ENCODE data around the gene FAXDC2. TPM values are rescaled to one million over a fixed set of nuclear protein-coding genes. Genes with fewer than 3 reads are reported as not detected.

FAXDC2 gene
- total RNA-seq, 1 donor from 2014 or later: 13.2 TPM

GRCh38 chr5:154801083-154801482, 49.3 kb downstream of the FAXDC2 start:
- no peak for DNase-seq (ENCODE audit: low spot score)

- DNase-seq (ENCODE audit: low spot score): no peak
Measured at GRCh38 chr5:154800582-154800981, 49.8 kb downstream of the FAXDC2 start.

GRCh38 chr5:154797762-154798161, 52.6 kb downstream of the FAXDC2 start:
- DNase-seq (ENCODE audit: low spot score): no peak

GRCh38 chr5:154795235-154795596, 55.2 kb downstream of the FAXDC2 start:
- no peak for DNase-seq (ENCODE audit: low spot score)

- DNase-seq (ENCODE audit: low spot score): no peak
Measured at GRCh38 chr5:154794525-154795234, 55.7 kb downstream of the FAXDC2 start.

DNA sequence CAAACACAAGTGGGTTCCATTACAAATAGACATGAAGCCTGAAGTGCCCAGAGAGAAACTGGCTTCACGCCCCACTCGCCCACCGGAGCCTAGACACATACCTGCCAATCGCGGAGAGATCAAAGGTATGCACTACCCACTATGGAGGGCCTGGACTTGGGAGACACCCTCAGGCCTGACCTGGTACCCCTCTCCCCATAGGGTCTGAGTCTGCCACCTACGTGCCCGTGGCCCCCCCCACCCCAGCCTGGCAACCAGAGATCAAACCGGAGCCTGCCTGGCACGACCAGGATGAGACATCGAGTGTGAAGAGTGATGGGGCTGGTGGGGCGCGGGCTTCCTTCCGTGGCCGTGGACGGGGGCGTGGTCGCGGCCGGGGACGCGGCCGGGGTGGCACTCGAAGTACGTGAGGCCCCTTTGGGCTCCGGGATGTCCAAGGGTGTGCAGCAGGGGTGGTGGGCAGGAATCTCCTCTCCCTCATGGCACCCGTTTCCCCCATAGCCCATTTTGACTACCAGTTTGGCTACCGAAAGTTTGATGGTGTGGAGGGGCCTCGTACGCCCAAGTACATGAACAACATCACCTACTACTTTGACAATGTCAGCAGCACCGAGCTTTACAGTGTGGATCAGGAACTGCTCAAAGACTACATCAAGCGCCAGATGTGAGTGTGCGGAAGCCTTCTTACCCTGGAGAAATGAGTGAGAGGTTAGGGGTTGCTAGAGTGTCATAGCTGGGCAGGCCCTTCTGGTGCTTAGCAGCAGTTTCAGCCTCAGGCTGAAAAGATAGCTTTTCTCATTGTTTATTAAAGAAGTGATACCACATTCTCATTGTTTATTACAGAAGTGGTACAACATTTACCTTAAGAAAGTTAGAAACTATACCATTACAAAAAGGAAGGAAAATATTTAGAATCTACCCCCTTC, 56.5 kb downstream of the FAXDC2 start:
- no peak for DNase-seq (ENCODE audit: low spot score)

DNA sequence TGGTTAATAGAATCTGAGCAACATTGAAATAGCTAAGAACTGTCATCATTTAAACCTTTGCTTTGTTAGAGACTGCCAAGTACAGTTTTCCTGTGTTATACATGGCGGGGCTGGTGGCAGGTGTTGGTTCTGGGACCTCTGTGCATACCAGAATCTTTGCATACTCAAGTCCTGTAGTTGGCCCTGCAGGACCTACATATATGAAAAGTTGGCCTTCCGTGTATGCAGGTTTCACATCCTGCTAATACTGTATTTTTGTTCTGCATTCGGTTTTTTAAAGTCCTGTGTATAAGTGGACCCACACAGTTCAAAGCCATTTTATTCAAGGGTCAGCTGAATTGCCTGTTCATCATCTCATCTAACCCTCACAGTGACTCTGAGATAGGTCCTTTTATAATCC, 58.9 kb downstream of the FAXDC2 start:
- no peak for DNase-seq (ENCODE audit: low spot score)

DNA sequence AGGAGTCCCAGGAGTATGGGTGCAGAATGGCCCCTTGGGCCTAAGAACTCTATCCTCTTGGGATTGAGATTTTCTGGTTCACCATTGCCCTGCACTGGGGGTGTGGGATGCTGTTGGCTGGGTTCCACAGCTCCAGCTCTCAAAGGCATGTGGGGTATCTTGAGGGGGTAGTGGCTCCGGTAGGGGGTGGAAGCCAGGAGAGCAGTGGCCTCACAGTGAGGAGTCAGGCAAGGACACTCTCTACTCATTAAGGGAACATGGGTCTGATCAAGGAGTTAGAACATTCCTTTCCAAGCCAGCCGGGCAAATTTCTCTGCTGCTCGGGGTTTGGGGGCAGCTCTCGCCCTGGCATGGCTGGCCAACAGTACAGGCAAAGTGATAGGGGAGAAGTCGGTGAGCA, 62.2 kb downstream of the FAXDC2 start:
- DNase-seq (ENCODE audit: low spot score): no peak

DNA sequence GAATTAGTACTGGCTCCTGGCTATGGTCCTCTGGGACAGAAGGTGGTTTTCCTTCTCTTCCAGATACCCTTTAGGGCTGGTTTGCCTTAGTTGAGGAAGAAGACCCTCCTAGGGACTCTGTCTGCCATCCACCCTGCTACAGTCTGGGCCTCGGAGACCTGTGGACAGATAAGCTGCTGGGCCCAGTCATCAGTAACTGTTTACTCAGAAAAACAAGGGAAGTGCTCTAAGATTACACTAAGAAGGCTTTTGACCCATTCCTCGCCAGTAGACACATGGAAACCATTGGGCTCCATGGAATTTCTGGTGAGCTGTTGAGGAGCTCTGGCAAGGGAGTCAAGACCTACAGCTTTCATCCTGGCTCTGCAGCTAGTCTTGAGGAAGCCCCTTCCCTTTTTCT, 64.0 kb downstream of the FAXDC2 start:
- no peak for DNase-seq (ENCODE audit: low spot score)

DNA sequence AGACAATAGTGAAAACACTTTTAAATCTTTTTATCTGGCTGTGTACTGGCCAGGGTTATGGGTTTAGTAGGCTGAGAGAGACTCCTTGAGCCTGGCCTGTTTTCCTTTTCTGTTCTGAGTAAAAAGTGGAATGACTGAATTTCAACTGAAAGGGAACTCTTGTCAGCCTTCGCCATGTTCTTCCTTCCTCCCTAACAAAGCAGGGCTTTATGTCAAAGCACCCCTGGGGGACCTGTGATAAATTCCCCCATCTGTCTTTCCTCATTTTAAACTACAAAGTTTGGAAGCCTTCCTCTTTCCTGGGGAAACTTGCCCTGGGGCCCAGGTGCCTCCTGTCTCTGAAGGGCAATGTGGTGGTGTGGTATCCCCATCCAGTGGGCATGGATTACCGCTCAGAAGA, 65.5 kb downstream of the FAXDC2 start:
- DNase-seq (ENCODE audit: low spot score): no peak

- DNase-seq (ENCODE audit: low spot score): no peak
Measured at GRCh38 chr5:154783774-154784460, 66.5 kb downstream of the FAXDC2 start.

- DNase-seq (ENCODE audit: low spot score): no peak
Measured at GRCh38 chr5:154782812-154783592, 67.4 kb downstream of the FAXDC2 start.

GRCh38 chr5:154782326-154782725, 68.1 kb downstream of the FAXDC2 start:
- DNase-seq (ENCODE audit: low spot score): no peak

DNA sequence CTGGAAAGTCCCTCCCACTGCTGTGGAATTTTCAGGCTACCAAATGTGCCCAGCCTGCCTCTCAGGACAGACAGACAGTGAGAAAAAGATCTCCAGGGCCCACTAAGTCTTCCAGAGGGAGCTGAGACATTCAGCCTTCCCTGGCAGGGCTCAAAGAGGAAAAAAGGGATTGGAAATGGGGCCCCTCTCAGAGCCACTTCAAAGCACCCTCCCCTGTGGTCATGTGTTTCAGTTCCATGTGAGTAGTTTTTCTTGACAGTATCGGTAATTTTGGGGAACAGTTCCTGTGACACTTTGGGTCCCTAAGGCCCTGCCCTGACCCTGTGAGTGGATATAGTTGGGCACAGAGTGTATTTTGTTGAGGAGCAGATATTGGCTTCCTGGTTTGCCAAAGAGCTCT, 70.3 kb downstream of the FAXDC2 start:
- DNase-seq (ENCODE audit: low spot score): no peak

DNA sequence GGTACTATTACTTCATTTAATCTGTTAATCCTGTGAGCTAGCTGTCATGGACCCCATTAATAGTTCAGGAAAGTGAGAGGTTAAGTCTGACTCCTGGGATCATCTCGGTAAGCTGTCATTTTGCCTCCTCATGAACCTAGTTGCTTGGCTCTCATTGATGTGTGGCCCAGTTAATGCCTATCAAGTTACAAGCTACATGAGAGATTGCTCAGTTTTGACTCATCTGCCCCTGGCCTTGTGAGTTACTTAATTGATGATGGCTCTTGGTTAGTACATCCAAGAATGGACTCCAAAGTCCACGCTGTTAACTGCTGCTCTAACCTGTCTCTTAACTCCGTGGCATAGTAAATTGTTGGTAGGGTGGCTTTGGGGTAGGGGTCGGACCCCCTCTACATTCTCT, 71.3 kb downstream of the FAXDC2 start:
- DNase-seq (ENCODE audit: low spot score): no peak

DNA sequence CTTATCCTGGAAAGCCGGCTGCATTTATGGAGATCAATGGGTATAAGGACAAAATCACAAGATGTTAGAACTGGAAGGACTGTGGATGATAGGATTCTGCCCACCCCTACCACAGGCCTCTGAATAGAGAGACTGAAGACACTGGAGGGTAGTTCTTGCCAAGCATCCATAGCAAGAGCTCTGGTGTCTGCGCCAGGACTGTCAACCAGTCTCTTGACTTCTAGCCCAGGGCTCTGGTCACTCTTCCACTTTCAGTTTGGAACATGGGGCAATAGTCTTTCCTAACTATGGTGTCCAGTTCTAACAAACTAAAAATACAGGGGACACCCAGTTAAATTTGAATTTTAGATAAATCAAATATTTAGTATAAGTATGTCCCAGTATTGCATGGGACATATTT, 71.9 kb downstream of the FAXDC2 start:
- no peak for DNase-seq (ENCODE audit: low spot score)

DNA sequence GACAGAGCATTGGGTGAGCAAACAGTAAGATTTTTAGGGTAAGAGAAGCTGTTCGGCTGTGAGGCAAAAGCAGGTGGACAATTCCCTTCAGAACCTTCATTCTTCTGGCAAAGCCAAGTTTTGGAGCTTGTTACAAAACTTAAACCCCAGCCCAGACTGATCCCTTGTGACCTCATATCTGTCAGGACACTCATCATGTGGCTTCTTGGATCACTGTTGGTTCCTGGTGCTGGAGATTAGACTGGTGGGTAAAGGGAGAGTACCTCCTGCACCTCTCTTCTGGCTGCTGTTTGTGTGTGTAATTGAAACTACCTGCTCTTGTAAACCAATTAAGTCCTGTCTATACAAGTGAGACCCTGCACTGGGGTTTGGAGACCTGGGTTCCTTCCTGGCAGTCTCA, 74.2 kb downstream of the FAXDC2 start:
- no peak for DNase-seq (ENCODE audit: low spot score)

GRCh38 chr5:154773326-154773725, 77.1 kb downstream of the FAXDC2 start:
- no peak for DNase-seq (ENCODE audit: low spot score)

GRCh38 chr5:154771383-154771901, 79.0 kb downstream of the FAXDC2 start:
- DNase-seq (ENCODE audit: low spot score): no peak

GRCh38 chr5:154770111-154770510, 80.3 kb downstream of the FAXDC2 start:
- DNase-seq (ENCODE audit: low spot score): no peak

All from mesenteric fat pad (tissue), 1 donor.